ENCODE data around the gene ATG14. TPM values are rescaled to one million over a fixed set of nuclear protein-coding genes. Genes with fewer than 3 reads are reported as not detected.

ATG14 gene
- total RNA-seq, 4 donors from 2014 or later, result 11.5 to 24.7 (median 13.4) TPM

GRCh38 chr14:55328317-55328716 is 83.3 kb downstream of the ATG14 start:
- TF ChIP-seq EP300 (IDR thresholded peaks at IDR 0.05; ENCODE audit: low read depth), result no peak
- TF ChIP-seq POLR2A (IDR thresholded peaks at IDR 0.05), result no peak
- no peak for TF ChIP-seq CTCF (IDR thresholded peaks at IDR 0.05)
- no peak for TF ChIP-seq POLR2AphosphoS5 (IDR thresholded peaks at IDR 0.05)
- intact Hi-C loops (cut with DNase I; ENCODE audit: low total_unique reads), result no loop called here
- H3K27me3 ChIP-seq, result no peaks in the 10 kb centered on the region
- no peak overlapping the region for H3K27ac ChIP-seq
- 54 to 88% methylated on average over 3 of the region's 3 CpGs for WGBS, 2 donors (ENCODE audit: low coverage in 1 of 2)
- DNase-seq, result no peak
- H3K9me3 ChIP-seq, result no peaks in the 10 kb centered on the region
- H3K4me1 ChIP-seq, result peaks cover 3 to 55% (median 19%) of the 10 kb centered on the region in 4 donors
- no peak overlapping the region for H3K4me3 ChIP-seq
- in situ Hi-C loops (cut with MboI; ENCODE audit: low pct_ligation_motif_present in 1 of 4, low pct_unique_long_range_greater_than_20kb in 1 of 4, low sequenced_read_pairs in 3 of 4), result no loop called here
- no peaks in the 10 kb centered on the region for H3K36me3 ChIP-seq

GRCh38 chr14:55327179-55327578 is 84.5 kb downstream of the ATG14 start:
- no peak for TF ChIP-seq EP300 (IDR thresholded peaks at IDR 0.05; ENCODE audit: low read depth)
- no peak for TF ChIP-seq POLR2A (IDR thresholded peaks at IDR 0.05)
- TF ChIP-seq CTCF (IDR thresholded peaks at IDR 0.05), result no peak
- no peak for TF ChIP-seq POLR2AphosphoS5 (IDR thresholded peaks at IDR 0.05)
- DNase-seq, result no peak
- Histone ChIP-seq H3K27ac (no peak overlapping the region), H3K36me3 (no peaks in the 10 kb centered on the region), H3K9me3 (no peaks in the 10 kb centered on the region), H3K4me1 (peaks cover 3 to 44% (median 9%) of the 10 kb centered on the region in 4 donors), H3K27me3 (no peaks in the 10 kb centered on the region), H3K4me3 (no peak overlapping the region)
- intact Hi-C loops (cut with DNase I; ENCODE audit: low total_unique reads) (no loop called here), in situ Hi-C loops (cut with MboI; ENCODE audit: low pct_ligation_motif_present in 1 of 4, low pct_unique_long_range_greater_than_20kb in 1 of 4, low sequenced_read_pairs in 3 of 4) (no loop called here)
- 54 to 70% methylated on average over 1 of the region's 1 CpG for WGBS, 2 donors (ENCODE audit: low coverage in 1 of 2)

- Histone ChIP-seq H3K9me3 (no peaks in the 10 kb centered on the region), H3K36me3 (peaks cover 0 to under 1% (median 0%) of the 10 kb centered on the region in 4 donors), H3K27ac (no peak overlapping the region), H3K4me1 (peaks cover 3 to 27% (median 7%) of the 10 kb centered on the region in 4 donors), H3K4me3 (no peak overlapping the region), H3K27me3 (no peaks in the 10 kb centered on the region)
- WGBS, 2 donors (ENCODE audit: low coverage in 1 of 2), result 96% methylated on average over 2 of the region's 2 CpGs; no CpG with 5 or more reads in 1 of the 2 donors
- intact Hi-C loops (cut with DNase I; ENCODE audit: low total_unique reads), result loop anchor here (5.0 kb wide), 1 partner anchor 358 kb away; no protein-coding TSS in a partner anchor
- DNase-seq, result no peak
- in situ Hi-C loops (cut with MboI; ENCODE audit: low pct_ligation_motif_present in 1 of 4, low pct_unique_long_range_greater_than_20kb in 1 of 4, low sequenced_read_pairs in 3 of 4), result no loop called here
- TF ChIP-seq POLR2AphosphoS5 (IDR thresholded peaks at IDR 0.05) (no peak), CTCF (IDR thresholded peaks at IDR 0.05) (no peak), EP300 (IDR thresholded peaks at IDR 0.05; ENCODE audit: low read depth) (no peak), POLR2A (IDR thresholded peaks at IDR 0.05) (no peak)
Observed at GRCh38 chr14:55324812-55325211, 86.8 kb downstream of the ATG14 start.

- no peak overlapping the region for H3K27ac ChIP-seq
- H3K27me3 ChIP-seq, result no peaks in the 10 kb centered on the region
- no peaks in the 10 kb centered on the region for H3K9me3 ChIP-seq
- intact Hi-C loops (cut with DNase I; ENCODE audit: low total_unique reads) (loop anchor here (5.0 kb wide), 1 partner anchor 357 kb away; no protein-coding TSS in a partner anchor), in situ Hi-C loops (cut with MboI; ENCODE audit: low pct_ligation_motif_present in 1 of 4, low pct_unique_long_range_greater_than_20kb in 1 of 4, low sequenced_read_pairs in 3 of 4) (no loop called here)
- H3K36me3 ChIP-seq, result peaks cover 0 to 2% (median 0%) of the 10 kb centered on the region in 4 donors
- DNase-seq, result no peak
- peaks cover 2 to 25% (median 6%) of the 10 kb centered on the region in 4 donors for H3K4me1 ChIP-seq
- no peak overlapping the region for H3K4me3 ChIP-seq
- TF ChIP-seq POLR2A (IDR thresholded peaks at IDR 0.05) (no peak), POLR2AphosphoS5 (IDR thresholded peaks at IDR 0.05) (no peak), CTCF (IDR thresholded peaks at IDR 0.05) (no peak), EP300 (IDR thresholded peaks at IDR 0.05; ENCODE audit: low read depth) (no peak)
Observed at GRCh38 chr14:55323910-55324309, 87.7 kb downstream of the ATG14 start.

Data from transverse colon (tissue), 4 donors.